ENCODE measurements around the gene DAPP1. TPM values are rescaled to one million over a fixed set of nuclear protein-coding genes. Genes with fewer than 3 reads are reported as not detected.

The DAPP1 gene
- total RNA-seq, 1 donor from 2014 or later = not detected

Other genes starting within 250 kb of the DAPP1 start
- gene MTTP, start 242.0 kb upstream of the DAPP1 start, total RNA-seq = 0.23 TPM in 1 of 2 replicates, not detected in the other
- under 0.01 and 0.05 TPM in 2 replicates for gene C4orf54, start 159.0 kb upstream of the DAPP1 start, total RNA-seq
- gene LAMTOR3, start 77.6 kb downstream of the DAPP1 start, total RNA-seq = 41.2 and 43.0 TPM in 2 replicates
- 59.3 and 79.0 TPM in 2 replicates for gene DNAJB14, start 129.8 kb downstream of the DAPP1 start, total RNA-seq
- 303 and 446 TPM in 2 replicates for gene H2AZ1, start 133.4 kb downstream of the DAPP1 start, total RNA-seq